Hypothalamus (tissue), 51 donors: ENCODE results near the gene ADGRV1.
"Not testable (repeated sequence)": the region's sequence is repeated elsewhere in the genome, so short reads cannot be mapped to it uniquely, and the experiment has no call there.

Experiments
- DNase-seq, 51 donors: peaks; one replicate each; lab custom pipeline; 2025; lab: John Stamatoyannopoulos, UW

The ADGRV1 gene

DNA sequence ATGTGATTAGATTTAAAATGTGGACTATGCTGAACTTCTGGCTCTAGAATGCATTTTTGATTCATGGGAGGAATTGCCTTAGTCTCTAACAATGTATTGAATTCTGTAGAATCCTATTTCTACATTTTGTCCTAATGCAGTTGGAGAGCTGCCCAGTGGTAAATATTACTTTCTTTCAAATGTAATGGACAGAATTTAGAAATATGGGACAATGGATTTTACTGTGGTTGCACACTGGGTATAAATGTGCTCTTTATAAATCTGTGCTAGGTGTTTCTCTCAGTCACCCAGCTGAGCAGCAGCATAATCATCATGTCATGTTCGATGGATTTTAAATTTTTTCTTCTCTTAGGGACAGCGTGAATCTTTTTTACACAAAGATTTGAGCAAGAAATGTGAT lies 141.7 kb downstream of the ADGRV1 start:
- no peak for DNase-seq

DNA sequence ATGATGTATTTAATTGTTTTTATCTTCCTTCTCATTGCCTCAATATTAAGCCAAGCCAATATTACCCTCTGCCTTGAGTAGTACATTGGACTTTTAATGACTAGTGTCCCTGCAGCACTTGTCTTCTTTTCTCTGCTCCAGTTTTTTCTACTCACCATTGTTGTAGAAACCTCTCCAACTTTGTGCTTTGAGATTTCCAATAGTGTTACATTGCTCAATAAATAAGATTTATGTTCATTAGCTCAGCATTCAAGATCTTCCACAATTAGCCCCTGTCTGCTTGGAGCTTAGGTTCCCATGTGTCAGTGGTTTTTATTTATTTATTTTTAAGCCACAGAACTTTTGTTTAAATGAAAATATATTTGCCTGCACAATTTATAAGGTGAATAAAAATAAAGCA lies 145.3 kb downstream of the ADGRV1 start:
- DNase-seq = no peak

DNA sequence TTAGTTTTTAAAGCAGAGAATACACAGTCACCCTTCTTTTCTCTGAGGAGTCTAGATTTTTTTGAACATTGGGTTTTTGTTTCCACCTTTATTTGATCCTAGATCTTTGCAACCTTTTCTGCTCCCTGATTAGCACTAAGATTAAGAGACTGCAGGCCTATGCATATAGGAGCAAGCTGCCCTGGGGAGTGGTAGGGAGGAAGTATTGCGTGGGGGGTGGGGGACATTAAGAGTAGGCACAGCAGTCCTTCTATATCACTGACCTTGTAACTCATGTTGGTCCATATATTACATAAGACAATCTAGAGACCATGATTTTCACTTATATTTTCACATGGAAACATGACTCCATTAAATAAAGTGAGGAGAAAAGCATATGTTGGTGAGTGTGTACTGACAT lies 149.1 kb downstream of the ADGRV1 start:
- DNase-seq = no peak

DNA sequence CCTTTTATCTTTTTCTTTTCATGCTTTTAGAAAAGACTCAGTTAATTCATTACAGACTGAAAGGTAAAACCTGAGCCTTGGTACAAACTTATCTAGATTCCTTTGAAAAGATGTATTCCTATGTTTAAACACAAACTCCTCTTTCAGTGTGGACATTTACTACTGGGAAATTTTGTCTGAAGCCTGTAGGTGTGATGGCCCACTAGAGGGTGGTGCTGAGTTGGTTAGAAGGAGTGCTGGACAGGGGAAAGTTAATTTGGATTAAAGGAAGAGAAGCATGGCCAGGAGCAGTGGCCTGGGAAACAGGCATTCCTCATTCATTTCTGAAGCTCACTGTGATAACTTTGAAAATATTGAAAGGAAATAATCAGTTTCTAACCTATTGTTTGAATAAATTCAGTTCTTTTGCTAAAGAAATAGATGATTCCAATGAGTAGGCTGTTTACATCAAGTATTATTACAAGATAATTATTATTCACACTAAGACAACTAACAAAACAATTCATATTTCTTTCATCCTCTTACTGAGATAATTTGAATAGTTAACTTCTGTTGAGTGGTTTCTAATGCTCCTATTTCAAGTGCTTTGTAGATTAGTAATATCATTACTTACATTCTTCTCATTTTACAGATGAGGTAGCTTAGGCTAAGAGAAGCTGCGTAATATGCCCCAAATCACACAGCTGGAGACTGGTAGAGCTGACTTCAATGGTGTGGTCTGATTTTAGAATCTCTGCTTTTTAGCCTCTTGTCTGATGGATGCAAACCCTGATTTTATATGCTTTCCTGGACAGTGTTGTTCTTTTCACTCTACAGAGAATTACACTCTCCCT lies 150.9 kb downstream of the ADGRV1 start:
- DNase-seq = peak in 13 of 51 donors; percentile 1 to 41 (median 14)

DNA sequence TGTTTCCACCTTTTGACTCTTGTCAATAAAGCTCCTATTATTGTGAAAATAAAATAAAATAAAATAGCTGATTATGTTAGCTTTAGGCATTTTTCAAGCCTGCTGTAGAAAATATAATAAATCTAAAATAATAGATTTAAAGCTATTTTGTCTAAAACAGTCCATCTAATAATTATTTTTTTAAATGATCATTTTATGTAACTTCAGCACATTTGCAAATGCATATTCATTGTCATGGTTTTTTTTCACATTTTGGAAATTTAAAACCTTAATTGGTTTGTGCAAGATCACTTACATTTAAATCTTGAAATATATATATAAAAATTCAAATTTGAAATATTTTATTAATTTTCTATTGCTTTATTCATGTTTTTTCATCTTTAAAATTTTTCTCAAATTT lies 159.8 kb downstream of the ADGRV1 start:
- DNase-seq = no peak

DNA sequence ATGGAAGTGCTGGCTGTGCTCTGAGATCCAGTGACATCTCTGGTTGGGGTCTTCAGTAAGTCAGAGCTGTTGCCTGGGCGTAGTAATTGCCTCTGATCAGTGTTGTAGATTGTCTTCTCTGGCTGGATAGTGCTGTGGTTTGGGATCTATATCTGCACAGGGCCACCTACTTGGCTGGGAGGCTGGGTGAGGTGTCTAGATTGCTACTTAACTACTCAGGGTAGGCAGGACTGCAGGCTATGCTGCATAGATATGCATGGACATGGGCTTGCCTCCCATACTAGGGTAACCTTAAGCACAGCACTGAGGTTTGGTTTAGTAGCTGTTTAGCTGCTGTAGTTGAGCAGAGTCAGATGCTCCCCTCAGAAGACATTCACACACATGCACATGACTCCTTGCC lies 181.0 kb downstream of the ADGRV1 start:
- no peak for DNase-seq

DNA sequence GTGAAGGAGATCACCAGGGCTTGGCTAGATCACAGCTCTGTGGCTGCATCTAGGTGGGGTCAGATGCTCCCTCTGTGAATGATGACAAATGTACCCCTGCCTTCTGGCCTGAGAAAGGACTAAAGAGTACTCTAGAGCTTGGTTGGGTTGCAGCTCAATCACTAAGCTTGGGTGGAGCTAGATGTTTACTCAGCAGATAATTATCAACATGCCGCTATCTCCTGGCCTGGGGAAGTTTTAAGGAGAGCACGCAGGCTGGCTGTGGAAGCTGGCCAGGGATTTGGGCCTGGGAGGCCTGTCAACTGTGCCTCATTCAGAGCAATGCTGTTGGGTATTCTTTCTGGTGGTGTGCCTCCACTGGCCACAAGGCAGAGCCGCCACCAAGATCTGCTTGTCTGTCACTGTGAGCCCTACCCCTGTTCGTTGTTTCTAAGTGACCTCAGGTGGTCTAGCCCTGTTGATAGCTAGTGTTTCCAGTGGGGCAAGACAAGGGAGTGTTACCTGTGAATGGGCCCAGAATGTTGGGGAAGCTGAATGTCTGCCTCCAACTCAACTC lies 181.7 kb downstream of the ADGRV1 start:
- DNase-seq = no peak

DNA sequence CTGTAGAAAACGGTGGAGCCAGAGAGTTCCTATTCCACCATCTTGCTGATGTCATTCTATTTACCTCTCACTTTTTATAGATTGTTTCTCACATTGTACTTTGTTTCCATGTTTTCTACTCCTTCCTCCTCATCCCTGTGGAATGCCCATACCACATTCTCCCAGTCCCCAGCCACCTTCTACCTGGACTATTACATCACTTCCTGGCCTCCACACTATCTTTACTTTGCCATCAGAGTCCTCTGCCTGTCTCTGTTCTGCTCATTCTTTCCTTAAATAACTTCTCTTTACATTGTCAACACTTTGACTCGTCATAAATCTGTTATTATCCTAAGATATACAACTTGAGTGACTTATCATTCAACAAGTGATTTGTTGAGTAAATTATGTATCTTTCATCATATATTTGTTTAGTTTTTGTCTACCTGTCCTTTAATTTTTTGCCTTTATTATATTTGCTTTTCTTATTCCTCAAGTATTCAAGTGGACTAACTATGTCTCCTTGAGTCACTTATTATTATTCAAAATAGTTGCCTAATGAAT lies 182.5 kb downstream of the ADGRV1 start:
- DNase-seq = no peak

DNA sequence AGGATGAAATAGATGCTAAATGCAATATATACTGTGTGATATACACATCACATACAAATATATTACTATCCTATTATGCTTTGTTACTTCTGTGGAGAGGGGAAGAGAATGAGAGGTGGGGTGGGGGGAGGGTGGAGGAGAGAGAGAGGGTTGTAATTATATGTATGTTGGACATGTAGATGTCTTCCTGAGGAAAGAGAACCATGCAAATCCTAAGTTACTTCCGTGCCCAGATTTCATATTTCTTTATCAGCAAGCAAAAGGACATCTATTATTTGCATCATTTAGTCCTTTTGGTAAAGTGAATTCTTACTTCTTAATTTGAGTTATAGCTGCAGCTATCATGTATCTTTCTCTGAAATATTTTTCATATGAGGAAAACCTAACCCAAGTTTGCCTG lies 187.5 kb downstream of the ADGRV1 start:
- no peak for DNase-seq

DNA sequence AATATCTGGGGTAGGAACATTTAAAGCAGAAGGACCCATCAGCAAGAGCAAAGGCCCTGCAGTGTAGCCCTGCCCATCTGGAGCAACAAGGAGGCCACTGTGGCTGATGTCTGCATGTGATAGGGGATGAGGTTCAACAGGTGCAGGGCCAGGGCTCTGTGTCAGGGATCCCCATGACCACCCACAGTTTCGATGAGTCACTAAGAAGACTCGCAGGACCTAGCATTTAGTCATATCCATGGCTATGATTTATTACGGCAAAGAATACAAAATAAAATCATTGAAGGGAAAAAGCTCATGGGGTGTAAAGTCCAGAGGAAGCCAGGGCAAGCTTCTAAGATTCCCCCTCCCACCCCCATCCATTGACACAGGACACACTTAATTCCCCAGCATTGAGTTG lies 188.6 kb downstream of the ADGRV1 start:
- peak in 1 of 51 donors; percentile 2 for DNase-seq

DNA sequence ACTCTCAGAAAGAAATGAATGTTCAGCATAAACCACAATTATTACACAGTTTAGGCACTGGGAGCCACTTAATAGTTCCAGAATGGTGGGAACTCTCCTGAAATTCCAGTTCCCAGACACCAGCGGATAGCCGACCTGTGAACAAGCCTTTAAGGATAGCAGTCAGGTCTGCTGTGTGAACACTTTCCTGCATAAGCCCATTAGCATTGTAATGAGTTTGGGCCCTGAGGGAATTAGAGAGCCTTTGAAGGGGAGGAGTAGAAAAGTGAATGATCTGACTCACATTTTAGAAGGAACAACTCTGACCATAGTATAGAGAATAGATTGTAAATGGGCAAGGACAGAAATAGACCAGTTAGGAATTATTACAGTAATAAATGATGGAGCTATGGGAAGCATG lies 189.1 kb downstream of the ADGRV1 start:
- DNase-seq = no peak

DNA sequence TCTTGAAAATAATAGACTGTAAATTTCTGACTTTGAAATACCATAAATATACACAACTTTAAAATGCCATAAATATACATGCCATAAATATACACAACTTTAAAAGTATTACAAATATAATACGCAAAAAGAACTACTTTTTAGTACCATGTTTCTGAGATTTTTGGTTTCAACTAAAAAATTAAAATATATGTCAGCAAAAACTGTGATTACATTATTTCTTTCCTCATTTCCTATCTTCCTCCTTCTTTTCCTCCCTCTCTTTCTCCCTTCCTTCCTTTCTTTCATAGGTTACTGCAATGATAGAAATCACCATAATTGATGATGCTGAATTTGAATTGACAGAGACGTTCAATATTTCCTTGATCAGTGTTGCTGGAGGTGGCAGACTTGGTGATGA lies 200.5 kb downstream of the ADGRV1 start:
- no peak for DNase-seq

DNA sequence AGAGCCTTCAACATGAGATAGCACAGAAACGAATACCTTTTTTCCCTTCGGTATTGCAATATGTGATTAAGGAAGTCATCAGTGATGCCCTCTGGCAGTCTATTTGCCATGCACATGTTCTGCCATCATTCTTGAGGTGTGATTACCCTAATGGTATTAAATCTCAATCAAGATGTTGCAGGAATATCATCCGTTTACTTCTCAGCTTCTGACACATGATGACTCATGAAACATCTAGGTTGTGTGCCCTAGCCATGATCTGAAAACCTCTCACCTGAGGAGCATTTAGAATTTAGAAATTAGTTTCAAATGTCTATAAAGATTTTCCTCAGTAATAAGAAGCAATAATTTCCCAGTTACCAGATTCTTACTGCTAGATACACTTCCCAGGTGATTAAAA lies 209.1 kb downstream of the ADGRV1 start:
- DNase-seq = no peak

DNA sequence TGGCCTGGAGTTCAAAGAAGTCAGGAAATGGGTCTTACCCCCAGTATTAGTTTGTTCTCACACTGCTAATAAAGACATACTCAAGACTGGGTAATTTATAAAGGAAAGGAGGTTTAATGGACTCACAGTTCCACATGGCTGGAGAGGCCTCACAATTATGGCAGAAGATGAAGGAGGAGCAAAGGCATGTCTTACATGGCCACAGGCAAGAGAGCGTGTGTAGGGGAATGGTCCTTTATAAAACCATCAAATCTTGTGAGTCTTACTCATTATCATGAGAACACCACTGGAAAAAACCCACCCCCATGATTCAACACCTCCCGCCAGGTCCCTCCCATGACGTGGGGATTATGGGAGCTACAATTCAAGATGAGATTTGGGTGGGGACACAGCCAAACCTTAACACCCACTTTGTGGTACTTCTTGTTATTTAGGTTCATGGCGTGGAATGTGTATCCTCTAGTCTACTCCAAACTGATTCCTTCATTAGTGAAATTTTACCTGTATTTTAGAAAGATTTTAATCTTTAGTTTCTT lies 211.5 kb downstream of the ADGRV1 start:
- DNase-seq = not testable (repeated sequence)

DNA sequence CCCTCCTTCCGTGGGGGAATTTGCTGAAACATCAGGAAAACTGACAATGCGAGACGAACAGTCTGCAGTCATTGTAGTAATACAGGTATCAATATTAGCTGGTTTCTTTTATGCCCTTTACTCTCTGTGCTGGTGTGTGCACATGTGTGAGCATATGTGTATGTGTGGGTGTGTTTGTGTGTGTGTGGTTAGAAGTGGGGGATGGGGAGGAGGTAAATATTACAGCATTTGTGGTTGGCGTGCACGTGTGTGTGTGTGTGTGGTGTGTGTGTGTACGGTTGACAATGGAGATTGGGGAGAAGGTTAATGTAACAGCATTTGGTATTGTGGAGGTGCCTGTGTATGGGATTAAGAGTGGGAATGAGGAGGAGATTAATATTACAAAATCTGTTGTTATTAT lies 219.4 kb downstream of the ADGRV1 start:
- DNase-seq = no peak

DNA sequence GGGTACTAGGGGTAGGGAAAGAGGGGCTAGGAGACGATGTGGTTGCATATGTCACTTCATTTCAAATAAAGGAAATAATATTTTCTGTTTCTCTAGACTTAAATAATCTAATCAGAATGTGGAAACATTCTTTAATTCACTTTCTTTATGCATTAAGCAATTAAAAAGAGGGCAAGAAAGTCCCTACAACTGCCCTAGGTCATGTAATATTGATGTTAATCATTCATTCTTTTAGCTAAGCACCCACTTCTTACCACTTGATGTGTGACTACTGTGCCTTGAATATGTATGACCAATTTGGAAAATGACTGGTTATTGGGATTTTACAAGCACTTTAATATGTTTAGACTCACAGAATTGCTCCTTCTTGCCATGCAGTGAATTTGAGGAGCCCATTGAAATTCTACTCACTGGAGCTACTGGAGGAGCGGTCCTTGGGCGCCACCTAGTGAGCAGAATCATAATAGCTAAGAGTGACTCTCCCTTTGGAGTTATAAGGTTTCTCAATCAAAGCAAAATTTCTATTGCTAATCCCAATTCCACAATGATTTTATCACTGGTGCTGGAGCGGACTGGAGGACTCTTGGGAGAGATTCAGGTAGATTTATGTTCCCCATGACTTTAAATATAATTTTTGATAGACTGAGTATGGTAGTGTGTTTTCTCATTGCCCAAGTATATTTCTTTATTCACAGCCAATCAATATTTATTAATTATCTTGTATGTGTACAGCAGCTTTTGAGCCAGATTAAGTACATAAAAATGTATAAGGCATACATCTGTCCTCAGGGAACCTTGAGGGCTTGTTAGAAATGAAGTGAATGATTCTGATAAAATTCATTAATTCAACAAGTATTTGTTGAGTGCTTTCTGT lies 225.1 kb downstream of the ADGRV1 start:
- DNase-seq = peak in 45 of 51 donors; percentile 1 to 82 (median 30)

DNA sequence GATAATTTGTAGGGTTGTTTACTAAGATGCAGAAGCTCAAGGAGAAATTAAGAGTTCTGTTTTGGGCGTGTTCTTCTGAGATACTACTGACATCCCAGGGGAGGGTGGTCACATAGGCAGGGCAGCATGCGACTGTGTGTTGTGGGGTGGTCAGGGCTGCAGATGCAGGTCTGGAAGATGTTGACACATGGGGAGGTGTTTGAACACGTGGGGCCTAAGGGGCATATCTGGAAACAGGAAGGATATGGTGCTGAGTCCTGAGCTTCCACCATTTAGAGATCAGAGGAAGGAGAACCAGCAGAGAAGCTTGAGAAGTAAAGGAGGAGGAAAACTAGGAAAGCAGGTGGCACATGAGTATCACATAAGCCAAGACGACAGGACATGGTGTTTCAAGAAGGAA lies 228.2 kb downstream of the ADGRV1 start:
- no peak for DNase-seq

DNA sequence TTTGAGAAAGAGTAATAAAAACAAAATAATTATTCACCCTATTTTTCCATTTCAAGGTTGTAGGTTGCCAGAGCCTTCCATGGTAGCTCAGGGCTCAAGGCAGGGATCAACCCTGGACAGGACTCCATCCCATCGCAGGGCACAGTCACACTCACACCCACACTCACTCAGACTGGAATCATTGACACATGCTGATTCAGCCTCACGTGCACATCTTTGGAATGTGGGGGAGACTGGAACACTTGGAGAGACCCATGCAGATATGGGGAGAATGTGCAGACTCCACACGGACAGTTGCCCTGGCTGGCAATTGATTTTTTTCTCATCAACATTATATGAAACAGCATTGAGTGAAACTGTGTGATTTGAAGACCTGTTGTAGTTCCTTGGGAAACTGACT lies 234.1 kb downstream of the ADGRV1 start:
- DNase-seq = no peak

DNA sequence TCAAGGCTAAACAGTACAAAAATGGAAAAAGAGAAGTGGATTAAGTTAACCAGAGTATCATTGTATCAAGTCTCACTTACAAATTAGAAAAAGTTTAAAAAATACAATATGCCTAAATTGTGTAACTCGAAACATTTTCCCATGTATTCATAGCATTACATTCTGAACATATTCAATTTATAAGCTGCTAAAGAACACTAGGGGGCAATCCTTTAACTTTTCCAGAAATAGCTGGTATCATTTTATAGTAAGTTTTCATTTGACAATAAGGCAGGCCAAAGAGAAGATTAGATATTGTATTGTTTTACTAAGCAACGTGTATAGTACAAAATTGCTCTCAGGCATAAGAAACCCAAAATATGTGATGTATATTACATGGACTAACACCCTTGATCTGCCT lies 234.6 kb downstream of the ADGRV1 start:
- DNase-seq = no peak

DNA sequence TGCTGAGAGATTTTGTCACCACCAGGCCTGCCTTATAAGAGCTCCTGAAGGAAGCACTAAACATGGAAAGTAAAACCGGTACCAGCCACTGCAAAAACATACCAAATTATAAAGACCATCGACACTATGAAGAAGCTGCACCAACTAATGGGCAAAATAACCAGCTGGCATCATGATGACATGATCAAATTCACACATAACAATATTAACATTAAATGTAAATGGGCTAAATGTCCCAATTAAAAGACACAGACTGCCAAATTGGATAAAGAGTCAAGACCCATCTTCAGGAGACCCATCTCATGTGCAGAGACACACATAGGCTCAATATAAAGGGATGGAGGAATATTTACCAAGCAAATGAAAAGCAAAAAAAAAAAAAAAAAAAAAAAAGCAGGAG lies 238.3 kb downstream of the ADGRV1 start:
- not testable (repeated sequence) for DNase-seq

DNA sequence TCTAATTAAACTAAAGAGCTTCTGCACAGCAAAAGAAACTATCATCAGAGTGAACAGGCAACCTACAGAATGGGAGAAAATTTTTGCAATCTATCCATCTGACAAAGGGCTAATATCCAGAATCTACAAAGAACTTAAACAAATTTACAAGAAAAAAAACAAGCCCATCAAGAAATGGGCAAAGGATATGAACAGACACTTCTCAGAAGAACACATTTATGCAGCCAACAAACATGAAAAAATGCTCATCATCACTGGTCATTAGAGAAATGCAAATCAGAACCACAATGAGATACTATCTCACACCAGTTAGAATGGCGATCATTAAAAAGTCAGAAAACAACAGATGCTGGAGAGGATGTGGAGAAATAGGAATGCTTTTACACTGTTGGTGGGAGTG lies 241.5 kb downstream of the ADGRV1 start:
- not testable (repeated sequence) for DNase-seq
